Endothelial cell (in vitro differentiated cells): ENCODE data around the gene MRPL10. TPM values are rescaled to one million over a fixed set of nuclear protein-coding genes. Genes with fewer than 3 reads are reported as not detected.

Experiments
- DNase-seq: peaks from one replicate; pipeline ENCODE4 v3.0.0; 2021; ENCODE audit warnings: low spot score
- H3K27ac Mint-ChIP-seq: one replicate; pipeline ENCODE4 v1.8.0; 2021; ENCODE audit warnings: mixed read lengths, inconsistent platforms; ENCODE audit not compliant: unreplicated experiment
- H3K27me3 Mint-ChIP-seq: one replicate; pipeline ENCODE4 v1.8.0; 2021; ENCODE audit warnings: mild to moderate bottlenecking, moderate library complexity, mixed read lengths, inconsistent platforms; ENCODE audit not compliant: unreplicated experiment
- H3K36me3 Mint-ChIP-seq: one replicate; pipeline ENCODE4 v1.8.0; 2021; ENCODE audit warnings: mild to moderate bottlenecking, low read depth, mixed read lengths, inconsistent platforms; ENCODE audit not compliant: unreplicated experiment
- H3K4me1 Mint-ChIP-seq: one replicate; pipeline ENCODE4 v1.8.0; 2021; ENCODE audit warnings: mild to moderate bottlenecking, mixed read lengths, inconsistent platforms; ENCODE audit not compliant: unreplicated experiment
- H3K4me3 Mint-ChIP-seq: one replicate; pipeline ENCODE4 v1.8.0; 2021; ENCODE audit warnings: mild to moderate bottlenecking, mixed read lengths, inconsistent platforms; ENCODE audit not compliant: unreplicated experiment
- H3K9me3 Mint-ChIP-seq: one replicate; pipeline ENCODE4 v1.8.0; 2021; ENCODE audit warnings: mixed read lengths, inconsistent platforms; ENCODE audit not compliant: unreplicated experiment
- CTCF ChIP-seq: fragments of 200-600 bp; sonication (generic); IDR thresholded peaks from one replicate; pipeline ENCODE4 v1.5.0; 2021; ENCODE audit warnings: antibody characterized with exemption; ENCODE audit not compliant: unreplicated experiment
- total RNA-seq: library from RNA; stranded (reverse); fragmentation: NEBNext Ultra II Directional; extraction: Animal tissue kit (Norgen Biotek cat#: 25700); gene quantifications from one replicate; pipeline ENCODE4 v1.2.1, GENCODE V29; 2021; ENCODE audit not compliant: unreplicated experiment

Gene MRPL10
- total RNA-seq, 1 donor from 2014 or later = 56.3 TPM

- Mint-ChIP-seq H3K27me3 (peaks cover 10% of the 10 kb centered on the region), H3K4me3 (peak overlapping the region; percentile 77), H3K9me3 (no peaks in the 10 kb centered on the region), H3K4me1 (peaks cover 35% of the 10 kb centered on the region), H3K36me3 (peaks cover 4% of the 10 kb centered on the region), H3K27ac (peak overlapping the region; percentile 74)
- TF ChIP-seq CTCF = no peak
- DNase-seq = no peak
Measured at GRCh38 chr17:47877368-47878034, 46.2 kb upstream of the MRPL10 start.

- Mint-ChIP-seq H3K27me3 (peaks cover 8% of the 10 kb centered on the region), H3K4me3 (no peak overlapping the region), H3K4me1 (peaks cover 40% of the 10 kb centered on the region), H3K27ac (peak overlapping the region; percentile 18), H3K36me3 (peaks cover 4% of the 10 kb centered on the region), H3K9me3 (no peaks in the 10 kb centered on the region)
- no peak for DNase-seq
- TF ChIP-seq CTCF = no peak
Measured at GRCh38 chr17:47875011-47875985, 44.0 kb upstream of the MRPL10 start.

- Mint-ChIP-seq H3K36me3 (peaks cover 4% of the 10 kb centered on the region), H3K27ac (no peak overlapping the region), H3K9me3 (no peaks in the 10 kb centered on the region), H3K27me3 (peaks cover 4% of the 10 kb centered on the region), H3K4me1 (peaks cover 37% of the 10 kb centered on the region), H3K4me3 (no peak overlapping the region)
- TF ChIP-seq CTCF = no peak
- no peak for DNase-seq
Measured at GRCh38 chr17:47873200-47874090, 42.1 kb upstream of the MRPL10 start.

- Mint-ChIP-seq H3K4me3 (no peak overlapping the region), H3K27me3 (peaks cover 4% of the 10 kb centered on the region), H3K27ac (no peak overlapping the region), H3K36me3 (peaks cover 4% of the 10 kb centered on the region), H3K4me1 (peaks cover 32% of the 10 kb centered on the region), H3K9me3 (no peaks in the 10 kb centered on the region)
- no peak for DNase-seq
- TF ChIP-seq CTCF = no peak
Measured at GRCh38 chr17:47872651-47873161, 41.4 kb upstream of the MRPL10 start.
